Dedifferentiated amniotic fluid mesenchymal stem cell (primary cell): ENCODE data around the gene DCXR.
"Not testable (repeated sequence)": the region's sequence is repeated elsewhere in the genome, so short reads cannot be mapped to it uniquely, and the experiment has no call there.

Experiments used
- DNase-seq: peaks from one replicate; pipeline ENCODE4 v3.0.0-alpha.2; 2016; ENCODE audit errors: extremely low spot score

Gene DCXR

GRCh38 chr17:82039695-82040299 is 2.3 kb upstream of the DCXR start:
- DNase-seq = no peak

GRCh38 chr17:82038796-82039409 is 1.4 kb upstream of the DCXR start:
- not testable (repeated sequence) for DNase-seq

GRCh38 chr17:82037889-82038195 is 345 bp upstream of the DCXR start:
- no peak for DNase-seq

DNA sequence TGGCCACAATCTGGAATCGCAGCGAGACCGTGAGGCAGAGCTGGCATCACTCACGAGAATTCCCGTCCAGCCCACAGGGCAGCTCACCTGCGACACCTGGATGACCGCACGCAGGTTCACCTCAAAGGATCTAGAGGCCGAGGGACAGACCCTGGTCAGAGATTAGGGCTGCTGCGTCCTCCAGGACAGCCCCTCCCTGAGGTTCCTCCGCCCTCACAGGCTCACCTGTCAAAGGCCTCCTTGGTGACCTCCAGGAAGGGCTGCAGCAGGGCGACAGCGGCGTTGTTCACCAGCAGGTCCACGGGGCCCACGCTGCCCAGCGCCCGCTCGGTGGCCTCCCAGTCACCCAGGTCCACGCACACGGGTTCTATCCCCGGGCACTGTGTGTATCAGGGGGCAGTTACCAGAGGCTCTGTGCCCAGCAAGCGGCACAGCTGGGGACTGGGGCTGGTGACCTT is 834 bp downstream of the DCXR start:
- no peak for DNase-seq

- no peak for DNase-seq
Measured at GRCh38 chr17:82035956-82036633, 1.4 kb downstream of the DCXR start.

DNA sequence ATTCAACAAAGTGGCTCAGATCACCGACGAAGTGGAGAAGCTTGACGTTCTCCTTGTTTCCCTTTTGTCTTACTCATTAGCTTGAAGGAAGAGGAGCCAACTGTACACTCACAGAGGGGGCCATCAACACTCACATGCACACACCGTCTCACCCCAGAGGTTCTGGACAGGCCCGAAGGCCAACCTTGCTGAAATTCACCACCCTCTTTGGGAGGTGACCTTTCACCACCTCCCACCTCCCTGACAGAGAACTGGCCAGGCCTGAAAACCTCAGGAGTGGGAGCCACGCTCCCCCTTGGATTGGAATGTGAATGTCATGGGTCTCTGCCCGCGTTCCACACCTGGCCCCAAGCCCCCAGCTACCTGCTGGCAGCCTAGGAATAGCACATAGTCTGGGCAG is 2.0 kb downstream of the DCXR start:
- no peak for DNase-seq

- DNase-seq = no peak
Measured at GRCh38 chr17:82034371-82035011, 3.0 kb downstream of the DCXR start.

DNA sequence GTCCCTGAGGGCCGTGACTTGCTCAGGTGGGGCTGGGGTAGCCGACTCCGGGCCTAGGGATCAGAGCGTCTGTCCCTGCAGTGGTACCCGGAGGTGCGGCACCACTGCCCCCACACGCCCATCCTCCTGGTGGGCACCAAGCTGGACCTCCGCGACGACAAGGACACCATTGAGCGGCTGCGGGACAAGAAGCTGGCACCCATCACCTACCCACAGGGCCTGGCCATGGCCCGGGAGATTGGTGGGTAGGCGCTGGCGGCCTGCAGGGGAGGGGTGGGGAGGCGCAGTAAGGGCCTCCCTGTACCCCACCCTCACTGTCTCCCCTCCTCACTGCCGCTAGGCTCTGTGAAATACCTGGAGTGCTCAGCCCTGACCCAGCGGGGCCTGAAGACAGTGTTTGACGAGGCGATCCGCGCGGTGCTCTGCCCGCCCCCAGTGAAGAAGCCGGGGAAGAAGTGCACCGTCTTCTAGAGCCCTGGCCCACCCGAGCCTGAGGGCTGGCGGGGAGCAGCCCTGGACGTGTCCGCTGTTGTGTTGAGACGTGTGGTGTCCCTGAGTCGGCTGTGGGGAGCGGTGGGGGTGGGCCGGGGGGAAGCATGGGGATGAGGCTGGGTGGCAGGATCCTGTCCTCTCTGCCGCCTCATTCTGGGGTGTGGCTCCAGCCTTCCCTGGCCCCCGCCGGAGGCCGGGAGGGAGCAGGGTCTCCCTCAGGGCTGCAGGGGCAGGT is 4.0 kb downstream of the DCXR start:
- no peak for DNase-seq

- no peak for DNase-seq
Measured at GRCh38 chr17:82031885-82032627, 5.4 kb downstream of the DCXR start.

- no peak for DNase-seq
Measured at GRCh38 chr17:82031303-82031884, 6.1 kb downstream of the DCXR start, which contains the start of gene RAC3. Gene RAC3, plus strand, starts transcription at chr17:82031678. Its CDS starts 84 bp downstream, at chr17:82031762.

DNA sequence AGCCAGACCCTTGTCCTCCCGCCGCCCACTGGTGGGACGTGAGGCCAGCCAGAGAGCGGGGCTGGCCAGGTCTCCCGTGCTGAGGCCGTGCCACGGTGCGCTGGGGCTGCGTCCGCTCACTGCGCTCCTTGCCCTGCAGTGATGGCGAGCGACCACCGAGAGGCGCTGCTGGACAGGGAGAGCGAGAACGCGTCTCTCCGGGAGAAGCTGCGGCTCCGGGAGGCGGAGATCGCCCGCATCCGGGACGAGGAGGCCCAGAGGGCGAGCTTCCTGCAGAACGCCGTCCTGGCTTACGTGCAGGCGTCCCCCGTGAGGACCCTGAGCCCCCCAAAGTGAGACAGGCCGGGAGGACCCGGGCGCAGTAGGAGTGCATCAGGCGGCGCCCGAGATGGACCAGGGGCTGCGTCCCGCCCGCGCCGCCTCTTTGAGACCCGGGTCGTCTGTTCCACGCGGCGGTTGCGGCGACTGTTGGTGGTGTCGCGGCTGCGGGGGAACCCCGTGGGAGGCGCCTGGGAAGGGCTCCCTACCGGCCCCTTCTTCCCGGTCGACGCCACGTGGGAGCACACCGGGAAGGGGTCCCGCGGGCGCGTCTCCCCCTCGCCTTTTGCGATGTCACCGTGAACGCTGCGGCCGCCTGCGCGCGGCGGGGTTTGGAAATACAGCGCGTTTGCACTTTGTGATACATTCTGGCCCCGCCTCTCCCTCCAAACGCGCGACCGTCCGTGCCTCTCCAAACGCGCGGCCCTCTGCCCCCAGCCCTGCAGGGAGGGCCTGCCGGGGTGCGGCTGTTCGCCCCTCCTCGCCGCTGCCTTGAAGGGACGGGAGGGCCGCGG is 6.8 kb downstream of the DCXR start:
- DNase-seq = peak; percentile 52

DNA sequence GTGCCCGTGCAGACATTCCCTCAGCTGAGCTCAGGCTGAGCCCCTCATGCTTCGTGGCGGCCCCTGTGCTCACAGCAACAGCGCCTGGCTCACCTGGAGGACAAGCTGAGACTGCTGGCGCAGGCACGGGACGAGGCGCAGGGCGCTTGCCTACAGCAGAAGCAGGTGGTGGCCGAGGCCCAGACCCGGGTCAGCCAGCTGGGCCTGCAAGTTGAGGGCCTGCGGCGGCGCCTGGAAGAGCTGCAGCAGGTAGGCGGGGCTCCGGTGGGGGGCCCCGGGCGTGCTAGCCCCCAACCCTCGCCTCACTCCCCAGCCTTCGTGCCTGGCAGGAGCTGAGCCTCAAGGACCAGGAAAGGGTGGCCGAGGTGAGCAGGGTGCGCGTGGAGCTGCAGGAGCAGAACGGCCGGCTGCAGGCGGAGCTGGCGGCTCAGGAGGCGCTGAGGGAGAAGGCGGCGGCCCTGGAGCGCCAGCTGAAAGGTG is 7.5 kb downstream of the DCXR start:
- no peak for DNase-seq

DNA sequence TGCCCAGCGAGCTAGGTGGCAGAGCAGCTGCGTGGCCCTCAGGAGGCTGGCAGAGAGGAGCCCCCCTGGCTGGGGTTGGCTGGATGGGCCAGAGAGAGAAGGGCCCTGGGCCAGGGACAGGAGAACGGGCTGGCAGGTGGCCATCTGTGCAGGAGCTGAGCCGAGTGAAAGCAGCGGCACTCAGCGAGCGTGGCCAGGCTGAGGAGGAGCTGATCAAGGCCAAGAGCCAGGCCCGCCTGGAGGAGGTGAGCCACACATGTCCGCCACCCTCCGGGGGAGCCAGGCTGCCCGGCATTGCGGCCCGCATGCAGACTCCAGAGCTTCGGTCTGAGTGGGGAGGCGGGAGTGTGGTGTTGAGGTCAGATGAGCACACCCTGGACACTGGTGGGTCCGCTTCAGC is 8.1 kb downstream of the DCXR start:
- no peak for DNase-seq

DNA sequence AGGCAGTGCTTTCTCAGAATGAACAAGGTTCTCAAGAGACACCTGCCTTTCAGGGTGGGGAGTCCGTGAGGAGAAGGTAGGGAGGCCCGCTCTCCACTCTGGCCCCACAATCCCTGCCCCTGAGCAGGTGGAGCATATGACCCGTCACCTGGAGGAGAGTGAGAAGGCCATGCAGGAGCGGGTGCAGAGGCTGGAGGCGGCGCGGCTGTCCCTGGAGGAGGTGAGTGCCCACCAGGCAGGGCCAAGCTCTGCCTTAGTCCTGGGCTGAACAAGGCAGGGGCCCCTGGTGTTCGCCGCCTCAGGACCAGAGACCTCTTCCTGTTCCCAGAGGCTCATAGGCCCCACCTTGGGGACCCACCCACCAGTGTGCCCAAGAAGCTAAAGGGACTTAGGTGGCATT is 8.5 kb downstream of the DCXR start:
- no peak for DNase-seq

GRCh38 chr17:82028246-82028645 is 9.3 kb downstream of the DCXR start:
- no peak for DNase-seq

GRCh38 chr17:82025401-82026107 is 11.9 kb downstream of the DCXR start:
- DNase-seq = no peak

DNA sequence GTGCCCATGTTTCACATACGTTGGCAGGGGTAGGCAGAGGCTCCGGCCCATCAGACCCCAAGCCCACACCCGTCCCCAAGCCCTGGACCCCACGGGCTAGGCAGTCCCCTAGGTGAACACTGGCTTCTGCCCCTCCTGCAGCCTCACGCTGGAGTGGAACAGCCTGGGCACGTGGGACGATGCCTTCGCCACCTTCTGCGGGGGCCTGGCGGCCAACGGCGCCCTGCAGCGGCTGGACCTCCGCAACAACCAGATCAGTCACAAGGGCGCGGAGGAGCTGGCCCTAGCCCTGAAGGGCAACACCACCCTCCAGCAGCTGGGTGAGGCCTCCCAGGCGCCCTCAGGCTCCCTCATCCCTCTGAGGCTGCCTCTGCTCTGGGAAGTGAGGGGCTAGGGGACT is 12.6 kb downstream of the DCXR start:
- no peak for DNase-seq

DNA sequence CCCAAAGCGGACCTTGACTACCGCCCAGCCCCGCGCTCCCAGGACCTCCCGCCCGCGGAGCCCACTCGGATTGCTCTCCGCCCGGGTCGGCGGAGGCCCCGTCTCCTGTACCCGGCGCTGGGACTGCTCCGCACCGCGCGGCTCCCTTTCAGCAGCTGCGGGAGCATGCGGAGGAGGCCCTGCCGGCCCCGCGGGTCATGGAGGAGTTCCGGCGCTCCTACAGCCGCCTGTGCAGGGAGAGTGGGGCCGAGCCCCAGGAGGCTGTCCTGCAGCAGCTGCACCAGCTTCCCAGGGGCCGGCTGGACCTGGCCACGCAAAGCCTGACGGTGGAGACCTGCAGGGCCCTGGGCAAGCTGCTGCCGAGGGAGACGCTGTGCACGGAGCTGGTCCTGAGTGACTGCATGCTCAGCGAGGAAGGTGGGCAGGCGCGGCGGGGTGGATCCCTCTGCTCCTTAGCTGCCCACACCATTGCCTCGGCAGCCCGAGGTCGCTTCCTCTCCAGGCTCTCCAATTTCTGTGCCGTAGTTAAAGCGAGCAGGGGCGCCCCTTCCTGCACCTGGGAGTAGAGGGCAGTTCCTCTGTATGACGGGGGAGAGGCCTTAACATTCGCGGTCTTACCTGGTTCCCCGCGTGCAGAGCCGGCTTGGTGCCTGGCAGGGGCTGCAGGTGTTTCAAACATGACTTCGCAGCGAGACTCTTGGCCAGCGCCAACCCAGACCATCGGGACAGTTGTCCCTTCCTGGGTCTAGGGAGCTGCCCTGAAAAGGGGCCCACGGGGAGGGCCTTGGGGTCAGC is 13.9 kb downstream of the DCXR start:
- no peak for DNase-seq
